Right ventricle myocardium superior (tissue), 1 donor: Measurements from ENCODE around the gene ZNF410. TPM values are rescaled to one million over a fixed set of nuclear protein-coding genes. Genes with fewer than 3 reads are reported as not detected.
"Not testable (repeated sequence)": the region's sequence is repeated elsewhere in the genome, so short reads cannot be mapped to it uniquely, and the experiment has no call there.

Experiments
- ATAC-seq: fragments of 200-7000 bp; cut with Tn5 transposase; one replicate; pipeline ENCODE4 v1.9.1; 2020; ENCODE audit warnings: mild to moderate bottlenecking; ENCODE audit not compliant: poor library complexity
- DNase-seq: peaks from one replicate; pipeline ENCODE4 v3.0.0-alpha.2; 2020
- intact Hi-C: fragments of 100-400 bp; cut with DNase I; formaldehyde crosslinking; loops from one replicate; pipeline ENCODE4 v1.11.2; 2022
- long read RNA-seq: library from polyadenylated mRNA; unstranded; transcript quantifications from one replicate; pipeline ENCODE4 v2.0.0, GENCODE V29; 2021
- total RNA-seq: library from RNA; stranded (reverse); fragmentation: NEBNext Ultra II Directional; extraction: Animal tissue kit (Norgen Biotek cat#: 25700); gene quantifications from one replicate; pipeline ENCODE4 v1.2.1, GENCODE V29; 2021
- donor health status: DM: no; HTN: yes; CAD: no; lungs with severe emphysema.

The ZNF410 gene, protein sequence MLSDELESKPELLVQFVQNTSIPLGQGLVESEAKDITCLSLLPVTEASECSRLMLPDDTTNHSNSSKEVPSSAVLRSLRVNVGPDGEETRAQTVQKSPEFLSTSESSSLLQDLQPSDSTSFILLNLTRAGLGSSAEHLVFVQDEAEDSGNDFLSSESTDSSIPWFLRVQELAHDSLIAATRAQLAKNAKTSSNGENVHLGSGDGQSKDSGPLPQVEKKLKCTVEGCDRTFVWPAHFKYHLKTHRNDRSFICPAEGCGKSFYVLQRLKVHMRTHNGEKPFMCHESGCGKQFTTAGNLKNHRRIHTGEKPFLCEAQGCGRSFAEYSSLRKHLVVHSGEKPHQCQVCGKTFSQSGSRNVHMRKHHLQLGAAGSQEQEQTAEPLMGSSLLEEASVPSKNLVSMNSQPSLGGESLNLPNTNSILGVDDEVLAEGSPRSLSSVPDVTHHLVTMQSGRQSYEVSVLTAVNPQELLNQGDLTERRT
- 14.7 TPM for total RNA-seq
- long read RNA-seq, transcript ZNF410-201 (11 exons, 2,293 nt), result minor isoform, 8 of 52 reads
- long read RNA-seq, transcript ZNF410-211 (12 exons, 2,601 nt), result major isoform, 37 of 52 reads
- long read RNA-seq, partial matches to known transcripts, result 1 of 52 reads
- long read RNA-seq, other reads (novel, unspliced or antisense), result 5 of 52 reads

DNA sequence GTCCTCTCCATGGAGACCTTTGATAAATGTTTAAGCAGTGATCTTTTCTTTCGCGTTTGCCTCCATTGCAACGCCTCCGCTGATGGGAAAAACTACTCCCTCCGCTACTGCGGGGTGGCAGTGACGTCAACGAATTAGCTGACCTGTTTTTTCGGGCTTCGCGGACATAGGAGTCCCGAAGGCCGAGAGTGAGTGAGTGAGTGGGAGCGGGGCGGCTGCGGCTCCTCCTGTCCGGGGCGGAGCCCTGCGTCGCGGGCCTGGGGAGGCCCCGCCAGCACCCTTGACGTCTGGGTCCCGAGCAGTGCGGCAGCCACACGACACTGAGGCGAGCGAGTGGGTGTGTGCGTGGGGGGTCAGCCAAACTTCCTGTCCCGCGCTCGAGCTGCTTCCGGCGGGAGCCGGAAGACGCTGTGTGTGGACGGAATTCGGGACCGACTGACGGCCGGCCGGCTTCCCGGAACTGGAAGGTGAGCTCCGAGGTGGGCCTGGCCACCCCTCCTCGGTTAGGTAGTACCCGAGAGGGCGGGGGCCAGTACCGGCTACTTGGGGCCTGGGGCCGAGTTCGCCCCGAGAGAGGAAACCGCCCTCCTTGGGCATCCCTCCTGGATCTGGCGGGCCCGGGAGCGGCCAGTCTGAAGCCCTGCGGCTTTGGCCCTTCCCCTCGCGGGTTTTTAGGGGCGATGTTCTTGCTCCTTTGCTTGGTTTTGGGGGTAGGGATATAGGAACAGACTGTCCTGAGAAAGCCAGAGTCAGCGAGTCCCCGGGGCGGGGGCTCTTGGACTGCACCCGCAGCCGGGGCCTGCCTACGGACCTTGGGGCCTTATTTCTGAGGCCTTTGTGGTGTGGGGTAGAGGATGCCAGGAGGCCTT, at the start of gene ZNF410:
ZNF410 (plus strand) TSS at position 411 of the 869 bp plus-strand sequence. CDS start 5,317 bp downstream, outside the sequence.
- ATAC-seq, result peak; percentile 99
- intact Hi-C loops, result no loop called here
- peak; percentile 97 for DNase-seq

DNA sequence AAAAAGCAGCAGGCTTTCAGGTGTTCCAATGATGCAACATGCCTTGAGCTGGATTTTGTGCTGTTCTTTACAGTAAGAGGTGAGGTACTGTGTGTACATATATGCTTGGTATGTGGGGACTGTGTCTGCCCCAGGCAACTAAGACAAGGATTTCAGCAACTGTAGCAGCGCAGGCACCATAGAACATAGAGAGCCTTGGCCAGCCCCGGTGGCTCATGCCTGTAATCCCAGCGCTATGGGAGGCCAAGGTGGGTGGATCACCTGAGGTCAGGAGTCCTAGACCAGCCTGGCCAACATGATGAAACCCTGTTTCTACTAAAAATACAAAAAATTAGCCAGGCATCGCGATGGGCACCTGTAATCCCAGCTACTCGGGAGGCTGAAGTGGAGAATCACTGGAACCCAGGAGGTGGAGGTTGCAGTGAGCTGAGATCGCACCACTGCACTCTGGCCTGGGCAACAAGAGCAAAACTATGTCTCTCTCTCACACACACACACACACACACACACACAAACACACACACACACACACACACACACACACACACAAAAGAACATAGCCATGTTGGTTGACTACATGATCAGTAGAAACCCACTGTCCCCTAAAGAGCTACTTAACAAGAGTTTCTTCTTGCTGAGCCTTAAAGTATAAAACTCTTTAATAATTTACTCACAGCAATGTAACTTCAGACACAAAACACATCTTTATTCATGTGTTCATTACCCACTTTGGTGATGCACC, 48.2 kb upstream of the ZNF410 start:
- DNase-seq, intact Hi-C loops, ATAC-seq: not testable (repeated sequence)

DNA sequence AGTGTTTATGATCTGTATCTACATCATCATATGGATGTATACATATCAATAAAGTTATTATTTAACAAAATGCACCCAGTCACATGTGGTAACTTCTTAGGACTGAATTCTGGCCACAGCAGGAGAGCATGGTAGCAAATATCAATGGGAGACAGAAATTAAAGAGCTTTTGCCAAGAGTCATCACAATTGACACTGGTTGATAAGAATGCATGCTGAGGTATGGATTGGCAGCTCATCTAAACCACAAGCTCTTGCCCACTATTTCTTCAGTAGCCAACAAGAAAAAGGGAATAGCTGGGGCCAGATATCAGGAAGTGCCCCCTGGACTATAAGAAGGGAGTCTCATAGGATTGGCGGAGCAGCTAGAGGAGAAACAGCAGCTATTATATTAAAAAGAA, 44.5 kb upstream of the ZNF410 start:
- no peak for ATAC-seq
- no peak for DNase-seq
- intact Hi-C loops, result no loop called here

DNA sequence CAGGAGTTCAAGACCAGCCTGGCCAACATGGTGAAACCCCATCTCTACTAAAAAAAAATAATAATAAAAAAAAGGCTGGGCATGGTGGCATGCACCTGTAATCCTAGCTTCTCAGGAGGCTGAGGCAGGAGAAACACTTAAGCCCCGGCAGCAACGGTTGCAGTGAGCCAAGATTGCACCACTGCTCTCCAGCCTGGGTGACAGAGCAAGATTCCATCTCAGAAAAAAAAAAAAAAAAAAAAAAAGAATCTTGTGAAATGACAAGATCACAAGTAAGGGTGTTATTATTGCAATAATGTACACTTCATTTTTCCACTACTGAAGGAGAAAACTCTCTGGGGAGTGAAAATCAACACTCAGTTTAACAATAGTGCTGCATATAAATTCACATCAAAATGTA, 43.8 kb upstream of the ZNF410 start:
- ATAC-seq (no peak), DNase-seq (no peak)
- intact Hi-C loops, result no loop called here

DNA sequence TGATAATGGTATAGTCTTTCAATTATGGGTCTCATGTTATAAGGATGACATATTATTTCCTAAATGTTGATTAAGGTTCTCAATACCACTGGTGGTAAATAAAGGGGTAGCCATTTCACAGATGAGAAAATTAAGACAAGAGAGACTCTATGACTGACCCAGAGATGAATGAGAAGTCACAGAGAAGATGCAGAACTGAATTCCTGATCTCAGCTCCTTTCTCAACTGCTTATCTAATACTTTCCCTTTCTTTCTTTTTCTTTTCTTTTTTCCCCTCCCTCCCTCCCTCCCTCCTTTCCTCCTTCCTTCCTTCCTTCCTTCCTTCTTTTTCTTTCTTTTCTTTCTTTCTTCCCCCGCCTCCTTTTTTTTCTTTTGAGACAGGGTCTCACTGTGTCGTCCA, 43.4 kb upstream of the ZNF410 start:
- ATAC-seq, result no peak
- intact Hi-C loops, result no loop called here
- DNase-seq, result no peak

DNA sequence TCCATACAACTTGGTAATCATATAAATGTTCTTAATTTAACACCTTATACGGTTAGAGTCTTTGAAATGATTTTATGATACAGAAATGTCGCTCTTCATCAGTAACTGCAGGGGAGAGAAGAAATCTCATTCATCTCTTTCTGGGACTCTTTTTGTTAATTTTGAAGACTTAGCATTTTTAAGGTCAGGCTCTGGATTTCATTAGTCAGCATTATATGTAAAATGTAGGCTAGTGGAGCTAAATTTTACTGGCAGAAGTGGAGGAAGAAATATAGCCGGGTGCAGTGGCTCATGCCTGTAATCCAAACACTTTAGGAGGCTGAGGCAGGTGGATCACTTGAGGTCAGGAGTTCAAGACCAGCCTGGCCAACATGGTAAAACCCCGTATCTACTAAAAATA, 39.7 kb upstream of the ZNF410 start:
- ATAC-seq, result no peak
- intact Hi-C loops, result no loop called here
- DNase-seq, result no peak

DNA sequence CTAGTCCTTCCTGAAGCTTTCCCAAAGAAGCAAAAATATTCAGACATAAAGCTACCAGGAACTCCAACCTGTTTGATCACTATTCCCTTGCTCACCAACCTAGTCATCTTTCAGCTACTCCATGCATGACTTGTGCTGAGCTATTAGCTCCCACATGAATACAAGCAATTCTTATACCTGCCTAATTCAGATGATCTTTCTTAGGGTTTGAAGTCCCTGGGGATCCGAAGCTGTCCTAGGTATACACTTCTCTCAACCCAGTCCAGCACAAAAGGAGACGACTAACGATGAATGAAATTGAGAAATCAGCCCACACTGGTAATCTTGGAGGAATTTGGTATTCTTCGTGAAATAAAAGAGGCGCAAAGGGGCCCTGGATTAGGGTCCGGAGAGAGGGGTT, 35.7 kb upstream of the ZNF410 start:
- ATAC-seq, result no peak

DNA sequence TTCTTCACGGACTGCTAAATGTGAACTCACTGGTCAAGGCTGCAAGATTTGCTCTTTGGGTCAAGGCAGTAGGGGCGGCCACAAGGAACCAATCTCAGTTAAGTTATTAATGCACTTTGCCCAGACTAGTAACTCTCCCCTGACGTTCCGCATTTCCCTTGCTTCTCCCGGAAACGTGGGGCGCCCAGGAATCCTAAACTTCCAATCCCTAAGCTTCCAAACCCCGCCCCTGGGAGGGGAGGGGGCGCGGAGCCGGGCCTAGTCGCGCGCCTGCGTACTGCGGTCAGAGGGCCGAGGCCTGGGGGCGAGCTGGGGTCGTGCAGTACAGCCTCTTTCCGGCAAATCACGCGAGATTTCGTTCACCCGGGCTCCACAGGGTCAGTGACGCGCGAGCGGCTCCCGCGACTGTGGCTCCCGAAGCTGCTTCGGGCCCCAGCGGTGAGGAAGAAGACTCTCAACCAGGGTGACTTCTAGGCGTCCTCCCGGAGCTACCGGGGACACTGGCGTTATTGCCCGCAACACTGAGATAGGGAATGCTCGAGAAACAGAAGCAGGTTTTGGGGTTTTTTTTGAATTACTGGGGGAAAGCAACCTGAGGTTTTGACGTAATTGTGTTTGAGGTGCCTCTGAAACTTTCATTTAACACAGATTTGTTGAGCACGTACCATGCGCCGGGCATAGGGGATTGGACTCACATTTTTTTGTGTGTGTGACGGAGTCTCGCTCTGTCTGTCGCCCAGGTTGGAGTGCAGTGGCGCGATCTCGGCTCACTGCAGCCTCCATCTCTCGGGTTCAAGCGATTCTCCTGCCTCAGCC, 34.9 kb upstream of the ZNF410 start, which contains the start of gene PTGR2:
PTGR2 (plus strand) TSS at position 265 of the 816 bp plus-strand sequence. CDS start 7,032 bp downstream, outside the sequence.
- DNase-seq (peak; percentile 97), ATAC-seq (peak; percentile 98)
- intact Hi-C loops, result no loop called here

More for the DNA sequence above, 35.7 kb upstream of the ZNF410 start:
- no peak for DNase-seq
- intact Hi-C loops, result no loop called here

DNA sequence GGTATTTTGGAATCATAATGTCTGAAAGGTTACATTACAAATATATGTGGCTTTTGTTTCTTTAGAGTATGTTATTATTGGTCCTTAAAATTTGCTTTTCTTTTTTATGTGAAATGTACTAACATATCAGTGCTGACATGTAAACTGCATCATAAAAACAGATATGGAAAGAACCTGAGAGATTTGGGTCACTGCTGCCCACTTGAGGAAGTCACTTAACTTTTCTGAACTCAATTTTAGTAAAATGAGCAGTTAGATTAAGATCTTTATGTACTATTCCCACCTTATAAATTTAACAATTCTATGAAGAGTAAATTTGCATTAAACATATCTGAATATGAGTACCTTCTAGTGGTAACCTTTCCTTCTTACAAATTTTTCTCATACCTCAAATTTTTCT, 27.5 kb upstream of the ZNF410 start:
- no peak for DNase-seq
- intact Hi-C loops, result no loop called here
- ATAC-seq, result no peak

DNA sequence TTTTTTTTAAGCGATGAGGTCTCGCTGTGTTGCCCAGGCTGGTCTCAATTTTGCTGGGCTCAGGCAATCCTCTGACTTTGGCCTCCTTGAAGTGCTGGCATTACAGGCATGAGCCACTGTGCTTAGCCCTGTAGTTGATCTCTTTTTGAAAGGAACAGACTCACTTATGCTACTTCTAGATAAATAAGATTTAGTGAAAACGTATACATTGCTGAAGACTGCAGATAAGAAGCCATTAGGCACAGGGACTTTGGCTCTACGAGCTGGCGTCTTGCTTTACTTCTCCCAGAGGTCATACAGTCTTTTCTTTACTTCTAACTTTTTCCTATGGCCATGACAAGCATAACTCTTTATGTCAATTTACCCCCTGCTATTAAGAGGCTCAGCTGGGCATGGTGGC, 25.6 kb upstream of the ZNF410 start:
- intact Hi-C loops, result no loop called here
- no peak for DNase-seq
- no peak for ATAC-seq

DNA sequence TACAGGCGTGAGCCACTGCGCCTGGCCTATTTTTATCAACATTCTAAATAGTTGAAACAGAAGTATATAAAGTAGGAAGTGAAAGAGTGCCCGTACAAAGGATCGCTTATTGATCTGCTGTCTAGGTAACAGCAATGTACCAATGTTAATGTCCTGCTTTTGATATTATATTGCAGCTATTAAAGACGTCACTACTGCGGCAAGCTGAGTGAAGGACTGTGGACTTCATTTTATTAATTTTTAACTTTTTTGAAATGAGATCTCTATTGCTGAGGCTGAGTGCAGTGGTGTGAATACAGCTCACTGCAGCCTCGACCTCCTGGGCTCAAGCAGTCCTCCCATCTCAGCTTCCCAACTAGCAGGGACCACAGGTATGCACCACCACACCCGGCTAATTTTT, 24.2 kb upstream of the ZNF410 start:
- intact Hi-C loops, result no loop called here
- DNase-seq (no peak), ATAC-seq (no peak)

DNA sequence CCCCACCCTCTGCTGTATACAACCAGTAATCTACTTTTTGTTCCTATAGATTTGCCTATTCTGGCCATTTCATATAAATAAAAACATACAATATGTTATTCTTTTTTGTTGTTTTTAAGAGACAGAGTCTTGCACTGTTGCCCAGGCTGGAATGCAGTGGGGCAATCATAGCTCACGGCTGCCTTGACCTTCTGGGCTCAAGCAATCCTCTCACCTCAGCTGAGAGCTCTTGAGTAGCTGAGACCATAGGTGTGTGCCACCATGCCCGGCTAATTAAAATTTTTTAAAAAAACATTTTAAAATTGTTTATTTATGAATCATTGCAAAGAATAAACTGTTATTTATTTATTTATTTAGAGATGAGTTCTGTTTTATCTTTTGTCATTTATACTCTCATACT, 23.4 kb upstream of the ZNF410 start:
- intact Hi-C loops, result no loop called here
- ATAC-seq (no peak), DNase-seq (no peak)

DNA sequence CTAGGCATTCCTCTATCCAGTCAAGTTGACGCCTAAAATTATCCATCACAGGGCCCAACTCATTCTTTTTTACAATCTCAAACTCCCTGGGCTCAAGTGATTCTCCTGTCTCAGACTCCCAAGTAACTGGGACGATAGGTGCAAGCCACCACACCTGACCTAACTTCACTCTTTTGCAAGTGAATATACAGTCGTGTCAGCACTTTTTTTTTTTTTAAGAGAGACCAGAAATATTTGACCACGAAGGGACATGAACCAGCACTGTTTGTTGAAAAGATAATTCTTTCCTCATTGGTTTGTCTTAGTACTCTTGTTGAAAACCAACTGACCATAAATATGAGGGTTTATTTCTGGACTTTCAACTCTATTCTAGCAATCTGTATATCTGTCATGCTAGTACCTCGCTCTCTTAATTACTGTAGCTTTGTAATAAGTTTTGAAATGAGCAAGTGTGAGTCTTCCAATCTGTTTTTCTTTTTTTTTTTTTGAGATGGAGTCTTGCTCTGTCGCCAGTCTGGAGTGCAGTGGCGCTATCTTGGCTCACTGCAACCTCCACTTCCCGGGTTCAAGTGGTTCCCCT, 21.0 kb upstream of the ZNF410 start:
- ATAC-seq (no peak), DNase-seq (no peak)
- intact Hi-C loops, result no loop called here

DNA sequence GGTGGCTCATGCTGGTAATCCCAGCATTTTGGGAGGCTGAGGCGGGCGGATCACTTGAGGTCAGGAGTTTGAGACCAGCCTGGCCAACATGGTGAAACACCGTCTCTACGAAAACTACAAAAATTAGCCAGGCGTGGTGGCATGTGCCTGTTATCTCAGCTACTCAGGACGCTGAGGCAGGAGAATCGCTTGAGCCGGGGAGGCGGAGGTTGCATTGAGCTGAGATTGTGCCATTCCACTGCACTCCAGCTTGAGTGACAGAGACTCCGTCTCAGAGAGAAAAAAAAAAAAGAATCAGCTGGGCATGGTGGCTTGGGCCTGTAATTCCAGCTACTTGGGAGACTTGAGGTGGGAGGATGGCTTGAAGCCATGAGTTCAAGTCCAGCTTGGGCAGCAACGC, 16.9 kb upstream of the ZNF410 start:
- ATAC-seq, intact Hi-C loops, DNase-seq: not testable (repeated sequence)

DNA sequence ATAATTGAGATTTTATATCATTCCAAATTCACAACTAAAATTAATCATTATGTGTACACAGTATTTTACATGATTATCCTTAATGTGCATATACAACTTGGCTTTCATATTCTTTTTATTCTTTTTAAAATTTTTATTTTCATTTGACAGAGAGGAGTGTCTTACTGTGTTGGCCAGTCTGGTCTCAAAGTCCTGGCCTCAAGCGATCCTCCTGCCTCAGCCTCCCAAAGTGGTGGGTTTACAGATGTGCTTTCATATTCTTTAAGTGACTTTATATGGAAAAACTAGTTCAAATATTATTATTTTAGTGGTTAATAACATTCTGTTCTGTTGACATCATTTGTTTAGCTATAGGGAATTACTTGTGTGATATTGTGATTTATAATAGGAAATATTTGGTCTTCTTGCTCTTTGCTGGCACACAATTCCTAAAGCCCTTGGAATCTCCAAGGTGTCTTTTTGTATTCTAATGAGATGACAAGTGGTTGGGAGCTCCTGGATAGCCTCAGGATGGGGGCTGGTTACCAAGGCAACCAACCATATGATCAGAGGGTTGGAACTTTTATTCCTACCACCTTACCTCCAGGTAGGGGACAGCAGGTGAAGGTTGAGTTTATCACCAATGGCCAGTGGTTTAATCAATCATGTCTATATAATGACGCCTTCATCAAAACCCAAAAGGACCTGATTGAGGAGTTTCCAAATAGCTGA, 16.0 kb upstream of the ZNF410 start:
- DNase-seq, result no peak
- ATAC-seq, result no peak
- intact Hi-C loops, result no loop called here

DNA sequence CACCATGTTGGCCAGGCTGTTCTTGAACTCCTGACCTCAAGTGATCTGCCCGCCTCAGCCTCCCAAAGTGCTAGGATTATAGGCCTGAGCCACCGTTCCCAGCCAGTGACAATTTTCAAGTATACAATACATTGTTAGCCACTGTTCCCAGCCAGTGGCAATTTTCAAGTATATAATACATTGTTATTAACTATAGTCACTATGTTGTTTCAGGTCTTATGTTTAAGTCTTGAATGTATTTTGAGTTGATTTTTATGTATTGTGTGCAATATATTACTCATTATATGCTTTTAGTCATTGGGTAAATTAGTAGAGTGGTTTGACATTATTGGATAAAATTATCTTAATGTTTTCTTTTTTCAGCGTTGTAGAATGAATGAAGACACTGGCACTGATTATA, 13.0 kb upstream of the ZNF410 start:
- intact Hi-C loops, result no loop called here
- ATAC-seq (no peak), DNase-seq (no peak)

DNA sequence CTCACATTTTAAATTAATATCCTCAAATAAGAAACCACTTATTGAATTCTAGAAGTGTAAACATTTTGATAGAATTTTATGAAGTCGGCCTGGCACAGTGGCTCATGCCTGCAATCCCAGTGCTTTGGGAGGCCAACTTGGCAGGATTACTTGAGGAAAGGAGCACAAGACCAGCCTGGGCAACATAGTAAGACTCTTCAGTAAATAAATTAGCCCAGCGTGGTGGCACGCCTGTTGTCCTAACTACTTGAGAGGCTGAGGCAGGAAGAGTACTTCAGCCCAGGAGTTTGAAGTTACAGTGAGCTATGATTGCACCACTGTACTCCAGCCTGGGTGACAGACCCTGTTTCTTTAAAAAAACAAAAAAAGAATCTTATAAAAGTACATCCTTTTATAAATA, 8.9 kb upstream of the ZNF410 start:
- ATAC-seq (no peak), DNase-seq (no peak)
- intact Hi-C loops, result no loop called here
